CD4-positive, CD25-positive, alpha-beta regulatory T cell (primary cell): ENCODE data around the gene RERE. TPM values are rescaled to one million over a fixed set of nuclear protein-coding genes. Genes with fewer than 3 reads are reported as not detected.
A peak's percentile ranks its signal among the peaks of the same experiment; 100 is the strongest.

ENCODE experiments used
- ATAC-seq, 2 donors: fragments of 150-1000 bp; cut with Tn5 transposase; one replicate each; pipeline ENCODE4 v1.10.0; 2021; ENCODE audit warnings: low read depth in 2 of 2, moderate number of reproducible peaks in 2 of 2, moderate library complexity in 1 of 2
- DNase-seq, 3 donors: peaks; one replicate each; pipeline versions ENCODE4 v3.0.0 to v3.0.0-alpha.2; 2012 to 2022; ENCODE audit warnings: mixed read lengths in 1 of 3
- H3K27ac ChIP-seq: one replicate; pipeline ENCODE4 v1.7.0; 2013; ENCODE audit warnings: mild to moderate bottlenecking, low read length; ENCODE audit not compliant: insufficient read depth, poor library complexity, severe bottlenecking
- H3K27me3 ChIP-seq: one replicate; pipeline ENCODE4 v1.7.0; 2013; ENCODE audit warnings: low read length; ENCODE audit not compliant: control insufficient read depth, insufficient read depth
- H3K36me3 ChIP-seq: one replicate; pipeline ENCODE4 v1.7.0; 2013; ENCODE audit warnings: mild to moderate bottlenecking, low read length, moderate library complexity; ENCODE audit not compliant: control insufficient read depth, insufficient read depth
- H3K4me1 ChIP-seq: 2 replicates; pipeline ENCODE4 v1.7.0; 2013; ENCODE audit warnings: mild to moderate bottlenecking, low read length; ENCODE audit not compliant: insufficient read depth, control insufficient read depth, poor library complexity, severe bottlenecking
- H3K4me3 ChIP-seq: one replicate; pipeline ENCODE4 v1.7.0; 2013; ENCODE audit warnings: low read depth, mild to moderate bottlenecking, low read length, moderate library complexity
- H3K9me3 ChIP-seq, 2 experiments: 1 replicate in 1 of 2; 2 replicates in 1 of 2; pipeline ENCODE4 v1.7.0; 2013; ENCODE audit warnings: low read length in 2 of 2, mild to moderate bottlenecking in 1 of 2, moderate library complexity in 1 of 2; ENCODE audit not compliant: control insufficient read depth in 2 of 2
- H3K27ac Mint-ChIP-seq, 3 donors: one replicate each; pipeline ENCODE4 v1.8.0; 2020 to 2022; ENCODE audit warnings: mild to moderate bottlenecking in 3 of 3, mixed read lengths in 3 of 3, moderate library complexity in 2 of 3
- H3K27me3 Mint-ChIP-seq: one replicate; pipeline ENCODE4 v1.8.0; 2022; ENCODE audit warnings: mild to moderate bottlenecking, mixed read lengths
- H3K36me3 Mint-ChIP-seq: one replicate; pipeline ENCODE4 v1.8.0; 2020; ENCODE audit warnings: mixed read lengths
- H3K4me1 Mint-ChIP-seq, 4 donors: one replicate each; pipeline ENCODE4 v1.8.0; 2020 to 2022; ENCODE audit warnings: mixed read lengths in 4 of 4, mild to moderate bottlenecking in 1 of 4
- H3K4me3 Mint-ChIP-seq, 4 donors: one replicate each; pipeline ENCODE4 v1.8.0; 2020 to 2022; ENCODE audit warnings: mild to moderate bottlenecking in 4 of 4, mixed read lengths in 4 of 4, moderate library complexity in 3 of 4
- H3K9me3 Mint-ChIP-seq, 7 donors: one replicate each; pipeline ENCODE4 v1.8.0; 2020 to 2022; ENCODE audit warnings: mixed read lengths in 7 of 7, mild to moderate bottlenecking in 3 of 7, moderate library complexity in 2 of 7
- polyA plus RNA-seq, 4 donors: library from polyadenylated mRNA; unstranded; fragments of 300-500 nt; fragmentation: Illumina TruSeq; gene quantifications; one replicate each; pipeline ENCODE4 v1.2.3, GENCODE V29; 2021
- total RNA-seq: library from RNA; stranded (reverse); gene quantifications from one replicate; pipeline ENCODE4 v1.2.3, GENCODE V29; 2022

The RERE gene
- total and polyA plus RNA-seq, 5 donors from 2014 or later: 3.1 to 127 (median 5.7) TPM

DNA sequence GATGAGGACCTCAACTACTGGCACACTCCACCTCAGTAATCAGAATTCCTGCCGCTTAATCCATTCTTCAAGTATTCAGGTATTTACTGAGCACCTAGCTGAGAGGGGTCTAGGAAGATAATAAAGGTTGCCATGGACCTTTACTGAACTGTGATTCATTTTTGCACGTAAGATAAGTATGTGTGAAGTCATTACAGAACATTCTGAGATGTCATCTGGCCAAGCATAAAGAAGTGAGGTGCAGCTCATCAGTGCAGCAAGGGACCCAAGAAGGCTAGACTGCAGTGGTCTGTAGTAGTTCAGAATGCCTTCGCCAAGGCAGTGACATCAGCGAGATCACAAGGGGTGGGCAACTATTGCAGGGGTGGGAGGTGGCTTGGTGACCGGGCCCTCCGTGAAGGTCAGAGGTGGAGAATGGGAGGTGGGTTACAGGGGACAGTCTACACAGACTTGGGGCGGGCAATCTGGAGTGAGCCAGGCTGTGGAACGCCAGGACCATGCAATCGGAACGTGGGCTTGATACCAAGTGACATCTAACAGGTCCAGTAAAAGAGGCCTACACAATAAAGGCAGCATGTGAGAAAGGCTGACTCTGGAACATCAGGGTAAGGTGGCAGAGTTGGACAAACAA, 392.2 kb downstream of the RERE start:
- H3K4me3 Mint-ChIP-seq: peak overlapping the region; percentile 86 to 98 (median 94)
- H3K4me1 Mint-ChIP-seq: peaks cover 26 to 59% (median 44%) of the 10 kb centered on the region in 4 donors
- H3K36me3 Mint-ChIP-seq: no peaks in the 10 kb centered on the region
- H3K27ac Mint-ChIP-seq: peak overlapping the region; percentile 90 to 100 (median 91)
- no peaks in the 10 kb centered on the region for H3K27me3 Mint-ChIP-seq
- peak overlapping the region; percentile 80 for H3K4me3 ChIP-seq
- H3K9me3 Mint-ChIP-seq: no peaks in the 10 kb centered on the region
- ATAC-seq (no peak), DNase-seq (no peak)
- H3K27ac ChIP-seq: peak overlapping the region; percentile 84
- H3K27me3 ChIP-seq: no peaks in the 10 kb centered on the region
- H3K9me3 ChIP-seq: no peaks in the 10 kb centered on the region
- peaks cover 4% of the 10 kb centered on the region for H3K36me3 ChIP-seq
- H3K4me1 ChIP-seq: peaks cover 75% of the 10 kb centered on the region

DNA sequence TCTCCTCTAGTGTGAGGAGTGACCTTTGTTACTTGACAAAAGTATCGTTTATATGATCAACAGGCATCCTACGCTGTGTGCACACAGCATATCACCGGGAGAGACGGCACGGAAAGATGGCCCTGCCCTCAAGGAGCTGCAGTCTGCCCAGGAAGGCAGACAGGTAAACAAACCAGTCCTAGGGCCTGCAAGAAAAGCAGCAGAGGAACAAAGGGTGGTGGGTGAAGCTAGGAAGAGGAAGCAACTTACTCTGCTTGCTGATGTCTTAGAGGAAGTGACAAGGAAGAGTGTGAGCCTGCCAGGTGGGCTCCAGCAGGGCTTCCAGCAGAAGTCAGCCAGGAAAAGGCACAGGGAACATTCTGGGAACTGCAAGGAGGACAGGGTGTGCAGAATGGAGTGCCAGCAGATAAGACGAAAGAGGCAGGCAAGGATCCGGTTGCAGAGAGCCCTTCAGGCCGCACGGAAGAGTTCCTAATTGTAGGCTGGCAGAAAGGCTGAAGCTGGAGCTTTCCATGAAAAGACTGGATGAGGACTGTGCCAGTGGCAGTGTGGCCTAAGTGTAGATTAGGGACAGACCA, 392.8 kb downstream of the RERE start:
- H3K4me3 ChIP-seq: peak overlapping the region; percentile 80
- H3K27ac ChIP-seq: peak overlapping the region; percentile 84
- H3K4me1 ChIP-seq: peaks cover 80% of the 10 kb centered on the region
- ATAC-seq (peak; percentile 31 to 64), DNase-seq (peak; percentile 25 to 69 (median 64))
- H3K9me3 Mint-ChIP-seq: no peaks in the 10 kb centered on the region
- peaks cover 28 to 53% (median 40%) of the 10 kb centered on the region in 4 donors for H3K4me1 Mint-ChIP-seq
- H3K4me3 Mint-ChIP-seq: peak overlapping the region; percentile 86 to 98 (median 94)
- no peaks in the 10 kb centered on the region for H3K9me3 ChIP-seq
- no peaks in the 10 kb centered on the region for H3K27me3 Mint-ChIP-seq
- H3K27me3 ChIP-seq: no peaks in the 10 kb centered on the region
- peak overlapping the region; percentile 90 to 100 (median 91) for H3K27ac Mint-ChIP-seq
- no peaks in the 10 kb centered on the region for H3K36me3 Mint-ChIP-seq
- peaks cover 8% of the 10 kb centered on the region for H3K36me3 ChIP-seq

DNA sequence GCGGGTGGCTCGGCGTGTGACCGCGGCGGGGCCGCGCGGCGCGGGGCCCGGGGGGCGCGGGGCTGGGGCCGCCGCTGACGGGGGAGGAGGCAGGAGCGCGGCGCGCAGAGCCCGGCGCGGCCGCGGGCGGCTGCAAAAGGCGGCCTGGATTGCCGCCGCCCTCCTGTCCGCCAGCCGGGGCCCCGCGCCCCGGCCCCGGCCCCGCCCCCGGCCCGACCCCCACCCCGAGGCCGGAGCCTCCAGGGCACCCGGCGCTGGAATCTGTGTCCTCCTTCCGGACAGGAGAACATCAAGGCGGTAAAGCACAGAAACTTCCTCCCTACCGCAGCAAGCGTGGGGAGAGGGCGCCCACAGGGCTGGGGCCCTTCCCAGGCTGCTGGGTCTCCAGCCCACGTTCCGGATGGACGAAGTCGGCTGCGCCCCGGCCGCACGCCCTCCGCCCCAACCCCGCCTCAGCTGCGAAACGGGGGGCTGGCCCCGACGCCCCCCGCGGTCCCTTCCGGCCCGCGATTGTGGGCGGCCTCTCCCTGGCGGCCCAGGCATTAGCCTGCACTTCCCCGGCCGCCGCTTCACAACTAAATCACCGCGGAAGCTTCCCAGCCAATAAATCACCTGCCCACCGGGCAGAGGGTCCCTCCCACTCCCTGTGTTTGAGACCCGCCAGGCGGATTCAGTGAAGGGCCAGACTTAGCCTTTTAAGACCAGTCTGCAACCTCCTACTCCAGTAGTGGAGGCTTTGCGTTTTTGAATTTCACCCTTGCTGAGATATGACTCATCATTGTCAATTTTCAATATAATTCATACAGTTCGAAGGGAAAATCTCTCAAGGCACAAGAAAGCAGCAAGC, 393.5 kb downstream of the RERE start:
- peak; percentile 41 to 45 for ATAC-seq
- Mint-ChIP-seq H3K4me3 (peak overlapping the region; percentile 86 to 98 (median 94)), H3K9me3 (no peaks in the 10 kb centered on the region), H3K27me3 (no peaks in the 10 kb centered on the region), H3K27ac (peak overlapping the region; percentile 90 to 100 (median 91)), H3K36me3 (no peaks in the 10 kb centered on the region), H3K4me1 (peaks cover 33 to 46% (median 38%) of the 10 kb centered on the region in 4 donors)
- Histone ChIP-seq H3K4me1 (peaks cover 84% of the 10 kb centered on the region), H3K4me3 (peak overlapping the region; percentile 80), H3K27ac (peak overlapping the region; percentile 84), H3K36me3 (peaks cover 12% of the 10 kb centered on the region), H3K27me3 (no peaks in the 10 kb centered on the region), H3K9me3 (no peaks in the 10 kb centered on the region)
- DNase-seq: peak; percentile 53 to 72 (median 62)

DNA sequence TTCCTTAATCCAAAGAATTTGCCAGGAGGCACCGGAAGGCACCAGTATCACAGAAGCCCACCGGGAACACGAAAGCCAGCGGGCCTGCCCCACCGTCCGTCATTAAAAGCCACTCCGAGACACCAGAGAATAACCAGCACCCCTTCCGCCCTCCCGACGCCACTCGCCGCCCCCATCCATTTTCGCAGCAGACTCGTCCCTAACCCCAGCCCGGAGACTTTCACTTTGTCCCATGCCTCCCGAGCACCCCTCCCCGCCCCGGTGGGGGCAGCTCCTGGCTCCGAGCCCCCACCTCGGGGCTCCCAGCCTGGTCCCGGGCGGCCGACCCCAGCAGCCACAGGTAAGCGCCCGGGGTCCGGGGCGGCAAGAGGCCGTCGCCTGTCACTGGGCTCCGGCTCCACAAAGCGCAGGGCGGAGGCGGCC, 394.2 kb downstream of the RERE start:
- Mint-ChIP-seq H3K27ac (no peak overlapping the region), H3K36me3 (peaks cover 2% of the 10 kb centered on the region), H3K4me3 (no peak overlapping the region), H3K4me1 (peaks cover 34 to 42% (median 40%) of the 10 kb centered on the region in 4 donors), H3K27me3 (no peaks in the 10 kb centered on the region), H3K9me3 (no peaks in the 10 kb centered on the region)
- H3K9me3 ChIP-seq: no peaks in the 10 kb centered on the region
- ATAC-seq (peak; percentile 6), DNase-seq (peak in 2 of 3 donors; percentile 27 to 52)
- H3K27ac ChIP-seq: peak overlapping the region; percentile 78
- peaks cover 84% of the 10 kb centered on the region for H3K4me1 ChIP-seq
- no peaks in the 10 kb centered on the region for H3K27me3 ChIP-seq
- peaks cover 19% of the 10 kb centered on the region for H3K36me3 ChIP-seq
- H3K4me3 ChIP-seq: peak overlapping the region; percentile 98

DNA sequence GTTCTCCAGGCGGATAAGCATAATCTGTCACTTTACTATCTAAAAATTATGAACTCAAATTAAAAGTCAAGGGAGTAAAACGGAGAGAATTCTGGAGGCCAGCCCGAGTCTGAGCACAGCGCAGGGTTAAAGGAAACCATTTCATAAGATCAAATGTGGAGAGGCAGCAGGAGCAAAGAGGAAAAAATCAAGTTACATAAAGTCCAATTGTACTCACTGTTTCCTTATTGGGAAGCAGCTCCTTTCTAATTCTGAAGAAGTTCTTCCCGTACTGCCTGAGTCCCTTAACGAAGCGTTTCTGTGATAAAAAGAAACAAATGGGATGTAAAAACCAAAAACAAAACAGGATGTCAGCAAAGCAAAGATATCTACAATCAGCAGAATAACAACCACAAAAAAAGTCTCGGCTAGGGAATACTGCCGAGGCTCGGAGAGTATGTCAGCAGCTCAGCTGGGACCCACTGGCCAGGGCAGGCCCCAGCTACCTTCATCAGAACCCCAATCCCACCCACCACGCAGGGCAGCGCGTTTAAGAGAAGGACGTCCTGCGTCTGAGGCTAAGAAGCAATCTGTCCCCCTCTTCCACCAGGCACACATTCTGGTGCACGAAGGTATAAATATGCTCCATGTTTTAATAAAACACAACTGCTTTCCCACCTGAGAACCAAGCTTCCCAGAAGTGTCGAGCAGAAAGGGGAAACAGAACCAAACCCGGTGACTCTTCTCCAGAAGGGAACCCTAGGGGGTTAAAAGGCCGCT, 394.8 kb downstream of the RERE start:
- peaks cover 5% of the 10 kb centered on the region for H3K36me3 Mint-ChIP-seq
- Histone ChIP-seq H3K27ac (peak overlapping the region; percentile 78), H3K4me3 (peak overlapping the region; percentile 98), H3K4me1 (peaks cover 84% of the 10 kb centered on the region), H3K36me3 (peaks cover 25% of the 10 kb centered on the region), H3K9me3 (no peaks in the 10 kb centered on the region), H3K27me3 (no peaks in the 10 kb centered on the region)
- H3K4me1 Mint-ChIP-seq: peaks cover 32 to 42% (median 34%) of the 10 kb centered on the region in 4 donors
- H3K4me3 Mint-ChIP-seq: no peak overlapping the region
- no peak overlapping the region for H3K27ac Mint-ChIP-seq
- ATAC-seq (no peak), DNase-seq (peak in 2 of 3 donors; percentile 20 to 39)
- no peaks in the 10 kb centered on the region for H3K9me3 Mint-ChIP-seq
- no peaks in the 10 kb centered on the region for H3K27me3 Mint-ChIP-seq

DNA sequence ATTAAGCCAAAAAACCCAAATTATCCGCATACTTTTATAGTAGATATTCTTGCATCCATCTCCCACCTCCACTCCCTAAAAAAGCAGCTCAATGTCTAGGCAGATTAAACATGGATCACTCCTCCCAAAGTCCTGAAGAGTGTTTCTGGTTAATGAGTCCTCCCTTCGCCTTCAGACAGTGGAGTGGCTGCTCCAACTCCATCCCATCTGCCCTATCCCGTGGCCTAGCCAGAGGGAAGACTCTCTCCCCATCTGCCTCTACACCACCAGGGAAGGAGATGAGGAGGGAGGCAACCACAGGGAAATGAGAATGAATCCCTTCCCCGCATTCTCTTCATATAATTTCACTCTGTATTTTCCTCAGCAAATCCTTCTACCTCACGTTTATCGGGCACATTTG, 395.7 kb downstream of the RERE start:
- Mint-ChIP-seq H3K4me1 (peaks cover 26 to 40% (median 29%) of the 10 kb centered on the region in 4 donors), H3K36me3 (peaks cover 11% of the 10 kb centered on the region), H3K4me3 (no peak overlapping the region), H3K9me3 (no peaks in the 10 kb centered on the region), H3K27me3 (no peaks in the 10 kb centered on the region), H3K27ac (no peak overlapping the region)
- Histone ChIP-seq H3K27ac (peak overlapping the region; percentile 78), H3K4me1 (peaks cover 81% of the 10 kb centered on the region), H3K9me3 (no peaks in the 10 kb centered on the region), H3K4me3 (peak overlapping the region; percentile 98), H3K36me3 (peaks cover 28% of the 10 kb centered on the region), H3K27me3 (no peaks in the 10 kb centered on the region)
- ATAC-seq (no peak), DNase-seq (no peak)

DNA sequence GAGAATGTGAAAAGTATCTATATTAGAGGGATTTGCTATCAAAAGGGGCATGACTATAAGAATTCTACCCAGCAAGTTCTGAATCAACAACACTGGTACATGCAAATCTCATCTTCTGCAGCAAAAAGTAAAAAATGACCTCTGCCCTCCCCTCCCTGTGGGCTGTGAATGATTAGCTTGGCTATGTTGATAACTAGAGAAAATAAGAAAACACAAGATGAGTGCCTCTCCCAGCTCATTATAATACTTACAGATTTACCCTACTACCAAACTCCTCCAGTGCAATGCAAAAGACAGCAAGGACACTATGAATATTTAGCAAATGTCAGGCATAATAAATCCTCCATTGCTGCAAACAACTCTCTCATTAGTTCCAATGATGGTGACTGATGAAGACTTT, 397.1 kb downstream of the RERE start:
- Mint-ChIP-seq H3K27ac (no peak overlapping the region), H3K9me3 (no peaks in the 10 kb centered on the region), H3K4me1 (peaks cover 26 to 47% (median 29%) of the 10 kb centered on the region in 4 donors), H3K36me3 (peaks cover 20% of the 10 kb centered on the region), H3K4me3 (no peak overlapping the region), H3K27me3 (no peaks in the 10 kb centered on the region)
- peak overlapping the region; percentile 27 for H3K27ac ChIP-seq
- ATAC-seq: no peak
- H3K4me3 ChIP-seq: peak overlapping the region; percentile 98
- H3K36me3 ChIP-seq: peaks cover 39% of the 10 kb centered on the region
- H3K27me3 ChIP-seq: no peaks in the 10 kb centered on the region
- H3K4me1 ChIP-seq: peaks cover 77% of the 10 kb centered on the region
- no peak for DNase-seq
- no peaks in the 10 kb centered on the region for H3K9me3 ChIP-seq
